SKM-1 treated with dmso at 0.1 percent for 144 hours (cell line): ENCODE data around the gene PTPRJ.
A peak's percentile ranks its signal among the peaks of the same experiment; 100 is the strongest.

Experiments used
- DNase-seq: peaks from one replicate; lab custom pipeline; 2025; ENCODE audit not compliant: unreplicated experiment; lab: John Stamatoyannopoulos, UW

Gene PTPRJ

DNA sequence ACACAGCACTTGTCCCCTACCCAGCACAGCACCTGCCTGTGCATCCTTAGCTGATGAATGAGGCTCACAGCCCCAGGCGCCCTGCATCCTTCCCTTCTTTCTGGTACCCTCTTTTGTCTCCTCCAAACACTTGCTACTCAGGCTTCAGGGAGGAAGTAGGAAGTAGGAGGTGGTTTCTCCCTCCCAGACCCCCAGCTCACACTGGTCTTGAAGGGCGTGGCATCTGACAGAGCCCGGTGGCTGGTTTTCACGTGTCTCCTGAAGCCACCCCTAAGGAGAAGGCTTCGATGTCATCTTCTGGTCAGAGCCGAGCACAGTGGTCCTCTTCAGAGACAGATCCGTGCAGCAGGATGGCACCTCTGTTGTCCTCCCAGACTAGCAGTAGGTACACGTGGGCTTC is 109.8 kb downstream of the PTPRJ start:
- DNase-seq, result no peak

DNA sequence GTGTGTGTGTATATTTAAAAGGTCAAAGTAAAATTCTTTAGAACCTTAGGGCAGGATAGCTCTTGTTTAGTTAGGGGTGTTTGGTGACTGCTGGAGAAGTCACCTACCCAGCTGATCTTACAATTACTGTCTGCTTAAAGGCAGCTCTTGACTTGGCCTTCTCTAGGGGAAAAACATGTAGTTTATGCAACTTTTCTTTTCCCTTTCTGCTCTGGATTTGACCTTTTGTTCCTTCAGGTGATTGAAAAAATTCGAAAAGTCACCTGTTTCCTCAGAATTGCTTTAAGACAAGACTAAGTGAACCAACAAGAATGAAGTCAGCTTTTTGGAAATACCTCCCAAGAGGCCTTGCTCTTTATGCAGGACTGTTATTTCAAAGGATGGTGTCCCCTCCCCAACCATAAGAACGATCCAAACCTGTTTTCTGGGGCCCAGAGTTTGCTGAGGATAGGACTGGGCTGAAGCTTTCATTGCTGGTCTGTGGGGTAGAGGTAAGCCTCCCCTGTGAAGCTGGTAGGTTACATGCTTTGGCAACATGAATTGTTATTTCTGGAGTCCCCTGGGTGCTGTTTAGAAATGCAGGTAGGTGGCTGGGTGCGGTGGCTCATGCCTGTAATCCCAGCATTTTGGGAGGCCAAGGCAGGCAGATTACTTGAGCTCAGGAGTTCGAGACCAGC is 111.2 kb downstream of the PTPRJ start:
- DNase-seq, result no peak

DNA sequence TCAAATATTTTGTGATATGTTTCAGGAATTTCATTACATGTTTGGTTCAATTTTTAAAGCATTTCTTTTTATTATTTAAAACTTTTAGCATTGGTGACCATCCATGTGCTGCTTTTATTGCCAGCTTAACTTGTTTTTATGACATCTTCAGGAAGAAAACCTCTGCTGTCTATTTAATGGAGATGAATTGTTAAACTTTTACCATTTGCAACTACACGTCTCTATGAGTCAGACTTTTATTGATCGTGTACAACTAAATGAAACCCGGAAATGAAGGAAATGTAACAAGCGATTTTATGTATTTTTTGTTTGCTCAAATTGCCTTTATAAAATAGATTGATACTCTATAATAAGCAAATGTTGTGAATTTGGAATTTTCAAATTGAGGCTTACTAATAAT is 113.0 kb downstream of the PTPRJ start:
- DNase-seq, result no peak

DNA sequence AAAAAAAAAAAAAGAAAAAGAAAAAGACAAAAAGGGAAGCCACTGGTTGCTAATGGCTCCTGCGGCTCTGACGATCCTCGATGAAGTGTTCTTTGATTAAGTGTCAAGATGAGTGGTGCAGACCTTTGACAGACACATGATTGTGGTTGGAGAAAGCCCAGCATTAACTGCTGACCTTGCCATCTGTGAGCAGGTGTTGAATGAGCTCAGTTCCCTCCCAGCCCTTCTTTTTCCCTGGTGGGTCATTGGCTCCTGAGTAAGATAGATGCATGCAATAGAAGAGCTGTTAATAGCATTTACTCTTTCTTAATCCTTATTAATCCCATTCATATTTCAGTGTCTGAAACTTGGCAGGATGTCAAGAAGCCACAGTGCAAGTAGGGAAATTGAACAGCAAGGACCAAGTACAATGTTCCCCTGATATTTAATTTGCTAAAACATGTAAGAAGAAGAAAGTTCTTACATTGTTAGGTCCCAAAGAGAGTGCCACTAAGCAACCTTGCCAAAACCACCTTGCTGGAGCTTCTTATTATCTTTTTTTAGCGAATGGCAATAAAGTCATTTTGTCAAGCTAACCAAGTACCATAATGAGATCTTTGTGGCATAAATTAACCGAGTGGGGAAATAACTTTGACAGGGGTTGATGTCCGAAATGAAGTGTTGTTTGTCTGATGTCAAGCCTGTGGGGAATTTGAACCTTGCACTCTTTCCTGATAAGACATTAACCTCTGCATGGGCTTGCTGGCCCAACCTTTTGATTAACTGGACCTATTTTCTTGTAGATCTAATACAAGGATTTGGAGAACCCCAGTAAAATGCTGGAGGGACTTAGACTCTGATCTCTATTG is 113.7 kb downstream of the PTPRJ start:
- no peak for DNase-seq

DNA sequence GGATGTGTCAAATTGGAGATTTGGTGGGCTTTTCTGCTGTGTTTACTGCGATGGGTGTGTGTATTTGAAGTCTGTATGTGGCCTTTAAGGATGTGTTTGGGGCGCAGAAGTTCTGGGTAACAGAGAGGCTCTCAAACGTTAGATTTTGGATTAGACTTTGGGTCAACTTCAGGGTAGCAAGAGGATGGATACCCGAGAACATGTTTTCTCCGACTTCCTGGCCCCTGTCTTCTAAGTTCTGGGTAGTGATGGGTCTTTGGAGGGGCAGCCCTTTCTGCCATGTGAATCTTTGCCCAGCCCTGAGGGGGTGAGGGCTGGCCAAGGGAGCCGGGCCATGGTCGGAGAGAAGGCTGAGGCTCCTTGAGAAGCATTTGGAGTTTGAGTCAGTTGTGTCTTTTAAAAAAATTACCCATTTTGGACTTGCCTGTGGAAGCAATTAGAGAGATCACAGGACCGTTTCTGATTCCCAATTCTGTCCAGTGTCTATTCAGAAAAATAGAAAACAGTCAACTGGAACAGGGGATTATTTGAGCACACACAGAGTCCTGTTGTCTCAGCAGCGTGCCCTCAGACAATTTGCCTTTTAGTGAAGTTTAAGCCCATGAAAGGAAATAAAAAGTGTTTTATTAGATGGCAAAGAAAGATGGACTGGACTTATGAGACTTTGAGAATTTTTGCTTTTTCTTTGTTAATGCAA is 114.4 kb downstream of the PTPRJ start:
- DNase-seq, result no peak

DNA sequence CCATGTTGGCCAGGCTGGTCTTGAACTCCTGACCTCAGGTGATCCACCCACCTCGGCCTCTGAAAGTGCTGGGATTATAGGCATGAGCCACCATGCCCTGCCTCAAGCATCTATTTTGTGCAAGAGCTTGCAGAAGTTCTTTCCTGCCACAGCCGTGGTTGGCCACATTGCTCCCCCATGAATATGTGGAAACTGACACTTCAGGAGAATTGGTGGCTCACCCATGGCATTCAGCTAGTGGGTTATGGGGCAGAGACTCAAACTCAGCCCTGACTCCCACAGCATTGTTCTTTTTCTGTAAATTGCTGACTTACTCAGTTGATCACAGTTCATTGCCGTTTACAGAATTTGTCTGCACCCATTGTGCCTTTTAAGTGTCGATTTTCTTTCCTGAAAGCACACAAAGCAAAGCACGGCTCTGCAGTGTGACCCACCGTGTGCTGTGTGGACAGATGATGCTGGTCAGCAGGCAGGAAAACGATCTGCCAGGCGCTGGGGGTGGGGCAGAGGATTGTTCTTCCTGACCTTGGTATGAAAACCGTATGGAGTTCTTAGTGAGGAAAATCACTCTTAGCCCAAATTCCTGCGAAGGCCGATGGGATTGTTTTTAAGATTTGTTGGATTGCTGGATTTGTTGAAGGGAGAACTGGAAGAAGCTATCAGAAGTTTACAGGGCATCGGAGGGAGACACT is 115.6 kb downstream of the PTPRJ start:
- DNase-seq, result no peak

- DNase-seq, result no peak
These were observed 116.5 kb downstream of the PTPRJ start for GRCh38 chr11:48096588-48097525.

- no peak for DNase-seq
These were observed 117.7 kb downstream of the PTPRJ start for GRCh38 chr11:48098024-48098423.

DNA sequence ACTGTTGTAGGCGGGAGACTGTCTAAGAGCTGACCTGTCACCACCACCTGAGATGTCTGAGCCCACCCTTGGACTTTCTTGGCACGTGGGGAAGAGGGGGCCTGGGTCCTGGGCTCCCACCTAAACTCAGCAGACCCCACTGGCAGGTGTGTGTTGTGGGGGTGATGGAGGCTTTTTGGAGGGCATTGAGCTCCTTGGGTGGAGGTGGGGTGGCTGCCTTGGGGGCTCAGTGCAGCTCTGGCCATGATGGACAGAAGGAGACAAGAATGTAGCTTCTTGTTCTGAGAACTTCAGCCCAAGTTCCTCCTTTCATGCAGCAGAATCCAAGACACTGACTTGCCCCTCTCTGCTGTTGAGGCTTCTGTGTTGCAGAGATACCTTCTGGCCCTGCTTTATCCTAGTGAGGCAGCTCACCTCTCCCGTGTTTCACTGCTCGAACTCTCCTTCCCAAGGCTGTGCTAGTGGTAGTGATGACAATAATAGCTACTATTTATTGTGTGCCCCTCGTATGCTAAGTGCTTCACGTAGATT is 119.6 kb downstream of the PTPRJ start:
- DNase-seq, result no peak

- no peak for DNase-seq
These were observed 120.8 kb downstream of the PTPRJ start for GRCh38 chr11:48101044-48101733.

DNA sequence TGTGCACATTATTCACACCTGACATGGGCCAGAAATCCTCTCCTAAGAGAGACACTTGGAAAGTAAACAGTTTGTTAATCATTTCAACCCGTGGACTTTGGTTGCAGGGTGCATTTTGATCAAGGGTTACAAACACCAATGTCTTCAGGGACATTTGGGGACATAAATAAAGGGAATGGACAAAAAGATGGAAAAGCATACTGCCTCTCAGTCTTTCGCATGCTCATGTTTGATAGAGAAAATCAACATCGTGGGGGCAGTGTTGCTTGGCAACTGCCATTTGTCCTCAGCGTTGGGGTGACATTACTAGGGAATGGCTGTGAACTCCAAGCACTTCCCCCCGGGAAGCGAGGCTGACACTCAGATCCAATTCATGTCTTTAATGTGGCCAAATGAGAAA is 121.6 kb downstream of the PTPRJ start:
- no peak for DNase-seq

- DNase-seq, result no peak
These were observed 123.5 kb downstream of the PTPRJ start for GRCh38 chr11:48103621-48104567.

DNA sequence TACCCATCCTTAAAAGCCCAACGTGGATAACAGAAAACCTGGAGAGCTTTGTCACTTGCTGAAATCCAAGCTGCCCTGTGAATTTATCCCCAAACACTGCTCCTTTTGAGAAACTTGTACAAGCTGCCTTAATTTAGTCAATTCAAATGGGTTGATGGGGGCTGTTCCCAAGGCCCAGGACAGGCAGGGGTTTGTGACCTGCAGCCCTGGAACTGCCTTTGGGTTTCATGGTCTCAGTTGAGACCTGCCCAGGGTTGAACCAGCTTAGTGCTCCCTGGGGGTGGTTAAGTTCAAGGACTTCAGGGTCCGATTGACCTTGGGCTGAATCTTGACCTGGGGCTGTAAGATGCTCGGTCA is 124.2 kb downstream of the PTPRJ start:
- no peak for DNase-seq

DNA sequence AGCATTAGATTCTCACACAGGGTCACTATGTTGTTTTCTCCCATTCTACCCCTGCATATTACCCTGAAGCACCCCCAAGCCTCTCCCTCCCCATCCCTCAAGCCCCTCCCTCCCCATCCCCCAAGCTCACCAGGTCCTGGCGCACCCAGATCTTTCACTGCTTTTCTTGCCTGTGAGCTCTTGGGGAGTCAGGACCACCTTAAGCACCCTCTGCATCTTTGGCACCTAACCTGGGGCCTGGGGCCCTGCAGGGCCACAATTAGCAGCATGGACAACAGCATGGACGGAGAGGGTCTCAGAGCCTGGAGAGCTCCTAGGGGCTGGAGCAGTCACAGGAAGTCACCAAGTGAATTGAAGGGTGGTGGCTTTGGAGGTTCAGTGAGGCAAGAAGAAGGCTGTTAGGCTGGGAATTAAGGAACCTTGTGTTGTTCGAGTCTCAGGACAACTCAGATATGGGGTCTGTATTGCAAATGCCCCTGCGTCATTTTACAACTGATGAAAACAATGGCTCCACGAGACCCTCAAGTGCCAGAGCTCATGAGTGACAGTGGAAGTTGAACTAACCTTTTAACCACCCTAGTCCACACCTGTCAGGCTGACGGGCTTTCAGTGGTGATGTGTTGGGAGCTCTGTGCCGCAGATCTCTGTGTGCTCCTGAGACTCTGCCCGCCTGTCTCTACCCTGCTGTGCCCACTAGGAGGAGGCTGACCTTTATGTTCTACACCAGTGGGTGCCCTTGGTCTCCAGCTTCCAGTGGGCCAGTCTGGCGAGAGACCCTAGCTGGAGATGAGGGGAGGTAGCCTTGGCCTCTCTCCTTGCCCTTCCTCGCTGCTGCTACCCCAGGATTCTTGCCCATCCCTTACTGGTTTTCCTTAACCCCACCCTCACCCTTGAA is 125.0 kb downstream of the PTPRJ start:
- no peak for DNase-seq

DNA sequence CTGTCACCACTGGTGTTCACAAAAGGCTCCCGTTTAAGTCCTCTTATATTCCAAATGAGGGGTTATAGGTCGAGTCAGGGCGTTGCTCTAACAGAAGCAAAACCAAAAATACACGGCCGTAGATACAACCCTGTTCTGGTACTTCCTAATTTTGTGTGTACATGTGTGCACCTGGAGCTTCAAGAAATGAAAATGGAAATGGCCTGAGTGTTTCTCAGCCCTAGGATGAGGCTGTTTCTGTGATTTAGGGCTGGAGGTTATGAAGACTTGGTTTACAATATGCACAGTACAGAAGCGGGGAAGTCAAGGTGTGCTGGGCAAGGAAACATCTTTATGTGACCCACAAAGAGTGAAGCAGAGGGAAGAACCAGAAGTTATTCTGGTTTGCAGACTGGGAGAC is 125.8 kb downstream of the PTPRJ start:
- DNase-seq, result no peak

DNA sequence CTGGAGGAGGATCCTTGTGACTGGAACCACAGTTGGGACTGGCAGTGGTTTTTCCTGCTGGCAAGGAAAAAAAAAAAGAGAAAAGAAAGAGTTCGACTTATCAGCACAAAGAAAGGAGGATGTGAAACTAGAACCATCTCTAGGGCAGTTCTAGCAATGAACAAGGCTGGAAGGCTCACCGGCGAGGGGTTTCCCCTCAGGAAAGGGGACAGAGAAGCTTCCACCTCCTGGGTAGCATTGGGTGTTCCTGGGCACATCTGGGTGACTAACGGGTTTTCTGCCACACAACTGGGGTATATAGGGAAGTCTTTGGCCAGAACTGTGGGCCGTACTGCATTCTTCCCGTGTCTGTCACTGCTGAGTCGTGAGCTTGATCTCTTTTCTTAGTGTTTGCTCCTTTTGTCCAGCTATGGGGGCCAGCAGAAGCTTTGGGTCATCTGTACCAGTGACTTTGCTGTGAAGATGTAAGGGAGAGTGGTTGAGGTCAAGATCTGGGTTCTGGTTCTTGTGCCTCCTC is 126.9 kb downstream of the PTPRJ start:
- DNase-seq, result peak; percentile 30
